Activated naive CD4-positive, alpha-beta T cell treated with anti-CD3 and anti-CD28 coated beads, Interleukin-2, amount 50 U/mL, for 24 hours (primary cell): ENCODE data around the gene PRRX2.

Experiments used
- H3K27ac Mint-ChIP-seq: one replicate; pipeline ENCODE4 v1.8.0; 2021; ENCODE audit warnings: mild to moderate bottlenecking, mixed read lengths
- H3K27me3 Mint-ChIP-seq: one replicate; pipeline ENCODE4 v1.8.0; 2021; ENCODE audit warnings: mixed read lengths
- H3K36me3 Mint-ChIP-seq: one replicate; pipeline ENCODE4 v1.8.0; 2021; ENCODE audit warnings: mixed read lengths
- H3K4me1 Mint-ChIP-seq: one replicate; pipeline ENCODE4 v1.8.0; 2021; ENCODE audit warnings: mixed read lengths
- H3K4me3 Mint-ChIP-seq: one replicate; pipeline ENCODE4 v1.8.0; 2021; ENCODE audit warnings: mild to moderate bottlenecking, mixed read lengths
- H3K9me3 Mint-ChIP-seq: one replicate; pipeline ENCODE4 v1.8.0; 2021; ENCODE audit warnings: mixed read lengths

The PRRX2 gene

GRCh38 chr9:129643706-129644105 is 21.7 kb upstream of the PRRX2 start:
- peaks cover 16% of the 10 kb centered on the region for H3K4me1 Mint-ChIP-seq
- H3K4me3 Mint-ChIP-seq, result no peak overlapping the region
- no peaks in the 10 kb centered on the region for H3K36me3 Mint-ChIP-seq
- H3K27me3 Mint-ChIP-seq, result no peaks in the 10 kb centered on the region
- no peaks in the 10 kb centered on the region for H3K9me3 Mint-ChIP-seq
- H3K27ac Mint-ChIP-seq, result peak overlapping the region; percentile 35

GRCh38 chr9:129644365-129644764 is 21.1 kb upstream of the PRRX2 start:
- no peaks in the 10 kb centered on the region for H3K9me3 Mint-ChIP-seq
- H3K27me3 Mint-ChIP-seq, result no peaks in the 10 kb centered on the region
- no peaks in the 10 kb centered on the region for H3K36me3 Mint-ChIP-seq
- H3K4me1 Mint-ChIP-seq, result peaks cover 15% of the 10 kb centered on the region
- no peak overlapping the region for H3K4me3 Mint-ChIP-seq
- H3K27ac Mint-ChIP-seq, result no peak overlapping the region

- Mint-ChIP-seq H3K4me1 (peaks cover 11% of the 10 kb centered on the region), H3K27me3 (no peaks in the 10 kb centered on the region), H3K36me3 (no peaks in the 10 kb centered on the region), H3K27ac (no peak overlapping the region), H3K9me3 (no peaks in the 10 kb centered on the region), H3K4me3 (peak overlapping the region; percentile 15)
Observed at GRCh38 chr9:129644902-129645301, 20.5 kb upstream of the PRRX2 start.

- Mint-ChIP-seq H3K4me3 (no peak overlapping the region), H3K9me3 (no peaks in the 10 kb centered on the region), H3K27me3 (no peaks in the 10 kb centered on the region), H3K27ac (peak overlapping the region; percentile 36), H3K36me3 (no peaks in the 10 kb centered on the region), H3K4me1 (peaks cover 3% of the 10 kb centered on the region)
Observed at GRCh38 chr9:129646252-129646651, 19.2 kb upstream of the PRRX2 start.

- no peak overlapping the region for H3K4me3 Mint-ChIP-seq
- H3K27me3 Mint-ChIP-seq, result no peaks in the 10 kb centered on the region
Observed at GRCh38 chr9:129646654-129647053, 18.8 kb upstream of the PRRX2 start.

GRCh38 chr9:129647635-129648034 is 17.8 kb upstream of the PRRX2 start:
- H3K27me3 Mint-ChIP-seq, result no peaks in the 10 kb centered on the region

More at GRCh38 chr9:129646654-129647053, 18.8 kb upstream of the PRRX2 start:
- H3K27ac Mint-ChIP-seq, result peak overlapping the region; percentile 36
- H3K4me1 Mint-ChIP-seq, result no peaks in the 10 kb centered on the region
- no peaks in the 10 kb centered on the region for H3K36me3 Mint-ChIP-seq
- no peaks in the 10 kb centered on the region for H3K9me3 Mint-ChIP-seq

GRCh38 chr9:129648092-129648763 is 17.2 kb upstream of the PRRX2 start:
- Mint-ChIP-seq H3K36me3 (no peaks in the 10 kb centered on the region), H3K4me1 (no peaks in the 10 kb centered on the region), H3K9me3 (no peaks in the 10 kb centered on the region), H3K27me3 (no peaks in the 10 kb centered on the region), H3K4me3 (no peak overlapping the region), H3K27ac (no peak overlapping the region)

More at GRCh38 chr9:129647635-129648034, 17.8 kb upstream of the PRRX2 start:
- H3K9me3 Mint-ChIP-seq, result no peaks in the 10 kb centered on the region
- no peaks in the 10 kb centered on the region for H3K36me3 Mint-ChIP-seq
- H3K27ac Mint-ChIP-seq, result no peak overlapping the region
- H3K4me3 Mint-ChIP-seq, result no peak overlapping the region
- no peaks in the 10 kb centered on the region for H3K4me1 Mint-ChIP-seq

GRCh38 chr9:129648764-129649115 is 16.7 kb upstream of the PRRX2 start:
- no peaks in the 10 kb centered on the region for H3K27me3 Mint-ChIP-seq
- no peak overlapping the region for H3K4me3 Mint-ChIP-seq
- no peaks in the 10 kb centered on the region for H3K9me3 Mint-ChIP-seq
- no peak overlapping the region for H3K27ac Mint-ChIP-seq
- H3K36me3 Mint-ChIP-seq, result no peaks in the 10 kb centered on the region
- H3K4me1 Mint-ChIP-seq, result no peaks in the 10 kb centered on the region

- peak overlapping the region; percentile 20 for H3K27ac Mint-ChIP-seq
- H3K27me3 Mint-ChIP-seq, result no peaks in the 10 kb centered on the region
- no peaks in the 10 kb centered on the region for H3K9me3 Mint-ChIP-seq
- H3K36me3 Mint-ChIP-seq, result no peaks in the 10 kb centered on the region
- H3K4me3 Mint-ChIP-seq, result no peak overlapping the region
- no peaks in the 10 kb centered on the region for H3K4me1 Mint-ChIP-seq
Observed at GRCh38 chr9:129649726-129650679, 15.4 kb upstream of the PRRX2 start.

- H3K27me3 Mint-ChIP-seq, result no peaks in the 10 kb centered on the region
- H3K27ac Mint-ChIP-seq, result no peak overlapping the region
- H3K9me3 Mint-ChIP-seq, result no peaks in the 10 kb centered on the region
- no peak overlapping the region for H3K4me3 Mint-ChIP-seq
- no peaks in the 10 kb centered on the region for H3K4me1 Mint-ChIP-seq
- no peaks in the 10 kb centered on the region for H3K36me3 Mint-ChIP-seq
Observed at GRCh38 chr9:129650680-129651235, 14.7 kb upstream of the PRRX2 start.

- no peaks in the 10 kb centered on the region for H3K9me3 Mint-ChIP-seq
- H3K27ac Mint-ChIP-seq, result no peak overlapping the region
- no peaks in the 10 kb centered on the region for H3K4me1 Mint-ChIP-seq
- H3K27me3 Mint-ChIP-seq, result peaks cover 2% of the 10 kb centered on the region
- no peak overlapping the region for H3K4me3 Mint-ChIP-seq
- no peaks in the 10 kb centered on the region for H3K36me3 Mint-ChIP-seq
Observed at GRCh38 chr9:129653823-129654553, 11.5 kb upstream of the PRRX2 start.

- Mint-ChIP-seq H3K36me3 (no peaks in the 10 kb centered on the region), H3K9me3 (no peaks in the 10 kb centered on the region), H3K27ac (no peak overlapping the region), H3K4me3 (no peak overlapping the region), H3K4me1 (no peaks in the 10 kb centered on the region), H3K27me3 (peaks cover 2% of the 10 kb centered on the region)
Observed at GRCh38 chr9:129654554-129655040, 10.8 kb upstream of the PRRX2 start.

- H3K27ac Mint-ChIP-seq, result no peak overlapping the region
- no peaks in the 10 kb centered on the region for H3K4me1 Mint-ChIP-seq
- H3K4me3 Mint-ChIP-seq, result no peak overlapping the region
- no peaks in the 10 kb centered on the region for H3K9me3 Mint-ChIP-seq
- no peaks in the 10 kb centered on the region for H3K36me3 Mint-ChIP-seq
- peaks cover 2% of the 10 kb centered on the region for H3K27me3 Mint-ChIP-seq
Observed at GRCh38 chr9:129655154-129655553, 10.3 kb upstream of the PRRX2 start.

GRCh38 chr9:129655696-129656095 is 9.8 kb upstream of the PRRX2 start:
- Mint-ChIP-seq H3K9me3 (no peaks in the 10 kb centered on the region), H3K27ac (no peak overlapping the region), H3K36me3 (no peaks in the 10 kb centered on the region), H3K27me3 (peaks cover 2% of the 10 kb centered on the region), H3K4me3 (no peak overlapping the region), H3K4me1 (no peaks in the 10 kb centered on the region)

- H3K27ac Mint-ChIP-seq, result no peak overlapping the region
- H3K4me3 Mint-ChIP-seq, result no peak overlapping the region
- H3K36me3 Mint-ChIP-seq, result no peaks in the 10 kb centered on the region
- no peaks in the 10 kb centered on the region for H3K4me1 Mint-ChIP-seq
- no peaks in the 10 kb centered on the region for H3K9me3 Mint-ChIP-seq
- H3K27me3 Mint-ChIP-seq, result peaks cover 2% of the 10 kb centered on the region
Observed at GRCh38 chr9:129656795-129657390, 8.6 kb upstream of the PRRX2 start.
